ENCODE results near the gene HOXB9. TPM values are rescaled to one million over a fixed set of nuclear protein-coding genes. Genes with fewer than 3 reads are reported as not detected.

The HOXB9 gene
- total RNA-seq, 1 donor from 2014 or later: 0.11 TPM

DNA sequence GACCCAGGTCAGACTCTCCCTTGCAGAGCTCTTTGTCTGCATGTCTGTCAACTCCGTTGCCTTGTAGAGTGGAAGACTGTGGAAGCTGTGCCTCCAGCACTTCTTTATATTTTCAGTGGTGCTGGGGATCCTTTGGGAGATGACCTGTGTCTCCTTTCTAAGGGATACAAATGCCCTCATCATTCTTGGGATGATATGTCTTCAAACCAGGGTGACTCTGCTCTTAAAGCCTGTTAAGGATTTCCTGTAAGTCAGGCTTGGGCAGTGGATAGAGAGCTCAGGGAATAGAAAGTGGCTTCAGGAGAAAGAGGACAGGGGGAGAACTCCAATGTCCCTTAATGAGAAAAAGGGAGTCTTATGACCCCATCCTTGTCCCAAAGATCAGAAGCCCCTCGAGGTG, 37.6 kb downstream of the HOXB9 start:
- Histone ChIP-seq H3K36me3 (ENCODE audit: insufficient read depth, low read length) (no peaks in the 10 kb centered on the region), H3K9me3 (ENCODE audit: insufficient read depth, low read depth, low read length) (no peaks in the 10 kb centered on the region), H2AFZ (ENCODE audit: low read depth, low read length) (no peak overlapping the region), H3K4me1 (ENCODE audit: insufficient read depth, low read length) (peaks cover 14% of the 10 kb centered on the region), H4K20me1 (ENCODE audit: insufficient read depth, low read length) (no peaks in the 10 kb centered on the region), H3K27me3 (ENCODE audit: insufficient read depth, low read length) (peaks cover 71% of the 10 kb centered on the region), H3K4me3 (ENCODE audit: insufficient read depth, low read depth, low read length) (no peak overlapping the region), H3K79me2 (ENCODE audit: insufficient read depth, low read length) (peaks cover 25% of the 10 kb centered on the region), H3K9ac (ENCODE audit: low read length) (no peak overlapping the region), H3K4me2 (ENCODE audit: low read length) (no peak overlapping the region), H3K27ac (ENCODE audit: low read depth, low read length) (no peak overlapping the region)
- DNase-seq (ENCODE audit: low read depth) (no peak), FAIRE-seq (no peak)
- H3K4me1 Mint-ChIP-seq (ENCODE audit: low read depth, unreplicated experiment): peaks cover 3% of the 10 kb centered on the region
- H3K27ac Mint-ChIP-seq (ENCODE audit: unreplicated experiment): no peak overlapping the region
- no peak overlapping the region for H3K4me3 Mint-ChIP-seq (ENCODE audit: unreplicated experiment)
- no peak for TF ChIP-seq EZH2 (IDR thresholded peaks at IDR 0.05; ENCODE audit: insufficient read depth, low read length)
- TF ChIP-seq, protein P1, sequence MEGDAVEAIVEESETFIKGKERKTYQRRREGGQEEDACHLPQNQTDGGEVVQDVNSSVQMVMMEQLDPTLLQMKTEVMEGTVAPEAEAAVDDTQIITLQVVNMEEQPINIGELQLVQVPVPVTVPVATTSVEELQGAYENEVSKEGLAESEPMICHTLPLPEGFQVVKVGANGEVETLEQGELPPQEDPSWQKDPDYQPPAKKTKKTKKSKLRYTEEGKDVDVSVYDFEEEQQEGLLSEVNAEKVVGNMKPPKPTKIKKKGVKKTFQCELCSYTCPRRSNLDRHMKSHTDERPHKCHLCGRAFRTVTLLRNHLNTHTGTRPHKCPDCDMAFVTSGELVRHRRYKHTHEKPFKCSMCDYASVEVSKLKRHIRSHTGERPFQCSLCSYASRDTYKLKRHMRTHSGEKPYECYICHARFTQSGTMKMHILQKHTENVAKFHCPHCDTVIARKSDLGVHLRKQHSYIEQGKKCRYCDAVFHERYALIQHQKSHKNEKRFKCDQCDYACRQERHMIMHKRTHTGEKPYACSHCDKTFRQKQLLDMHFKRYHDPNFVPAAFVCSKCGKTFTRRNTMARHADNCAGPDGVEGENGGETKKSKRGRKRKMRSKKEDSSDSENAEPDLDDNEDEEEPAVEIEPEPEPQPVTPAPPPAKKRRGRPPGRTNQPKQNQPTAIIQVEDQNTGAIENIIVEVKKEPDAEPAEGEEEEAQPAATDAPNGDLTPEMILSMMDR (IDR thresholded peaks at IDR 0.05; ENCODE audit: insufficient read depth, low read depth, low read length): no peak
- peaks cover 22% of the 10 kb centered on the region for H3K9me3 Mint-ChIP-seq (ENCODE audit: unreplicated experiment)
- no peaks in the 10 kb centered on the region for H3K36me3 Mint-ChIP-seq (ENCODE audit: low read depth, unreplicated experiment)
- H3K27me3 Mint-ChIP-seq (ENCODE audit: low read depth, unreplicated experiment): peaks cover 95% of the 10 kb centered on the region

DNA sequence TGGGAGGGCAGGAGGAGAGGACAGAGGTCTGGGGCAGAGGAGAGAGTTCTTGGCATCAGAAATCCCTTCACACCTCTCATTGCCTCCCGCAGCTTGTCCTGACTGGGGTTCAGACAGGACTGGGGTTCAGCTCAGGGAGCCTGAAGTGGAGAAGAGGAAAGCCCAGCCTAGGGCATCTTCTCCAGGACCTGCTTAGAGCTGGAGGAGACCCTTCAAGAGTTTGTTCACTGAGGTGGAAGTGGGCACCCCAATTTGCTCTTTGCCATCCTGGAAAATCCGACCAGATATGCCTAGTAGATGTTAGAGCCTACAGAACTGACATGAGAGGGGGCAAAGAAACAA, 38.1 kb downstream of the HOXB9 start:
- no peaks in the 10 kb centered on the region for H3K9me3 ChIP-seq (ENCODE audit: insufficient read depth, low read depth, low read length)
- H2AFZ ChIP-seq (ENCODE audit: low read depth, low read length): no peak overlapping the region
- H3K27me3 ChIP-seq (ENCODE audit: insufficient read depth, low read length): peaks cover 74% of the 10 kb centered on the region
- Mint-ChIP-seq H3K27me3 (ENCODE audit: low read depth, unreplicated experiment) (peaks cover 95% of the 10 kb centered on the region), H3K4me3 (ENCODE audit: unreplicated experiment) (no peak overlapping the region), H3K36me3 (ENCODE audit: low read depth, unreplicated experiment) (no peaks in the 10 kb centered on the region), H3K27ac (ENCODE audit: unreplicated experiment) (no peak overlapping the region), H3K9me3 (ENCODE audit: unreplicated experiment) (peaks cover 22% of the 10 kb centered on the region), H3K4me1 (ENCODE audit: low read depth, unreplicated experiment) (peaks cover 3% of the 10 kb centered on the region)
- FAIRE-seq: no peak
- no peak overlapping the region for H3K27ac ChIP-seq (ENCODE audit: low read depth, low read length)
- no peak for DNase-seq (ENCODE audit: low read depth)
- H3K4me1 ChIP-seq (ENCODE audit: insufficient read depth, low read length): peaks cover 14% of the 10 kb centered on the region
- H3K79me2 ChIP-seq (ENCODE audit: insufficient read depth, low read length): peaks cover 27% of the 10 kb centered on the region
- no peaks in the 10 kb centered on the region for H4K20me1 ChIP-seq (ENCODE audit: insufficient read depth, low read length)
- no peak overlapping the region for H3K4me2 ChIP-seq (ENCODE audit: low read length)
- H3K36me3 ChIP-seq (ENCODE audit: insufficient read depth, low read length): no peaks in the 10 kb centered on the region
- no peak overlapping the region for H3K4me3 ChIP-seq (ENCODE audit: insufficient read depth, low read depth, low read length)
- peak; percentile 60 for TF ChIP-seq EZH2 (IDR thresholded peaks at IDR 0.05; ENCODE audit: insufficient read depth, low read length)
- TF ChIP-seq, protein P1 (IDR thresholded peaks at IDR 0.05; ENCODE audit: insufficient read depth, low read depth, low read length): no peak
- no peak overlapping the region for H3K9ac ChIP-seq (ENCODE audit: low read length)

DNA sequence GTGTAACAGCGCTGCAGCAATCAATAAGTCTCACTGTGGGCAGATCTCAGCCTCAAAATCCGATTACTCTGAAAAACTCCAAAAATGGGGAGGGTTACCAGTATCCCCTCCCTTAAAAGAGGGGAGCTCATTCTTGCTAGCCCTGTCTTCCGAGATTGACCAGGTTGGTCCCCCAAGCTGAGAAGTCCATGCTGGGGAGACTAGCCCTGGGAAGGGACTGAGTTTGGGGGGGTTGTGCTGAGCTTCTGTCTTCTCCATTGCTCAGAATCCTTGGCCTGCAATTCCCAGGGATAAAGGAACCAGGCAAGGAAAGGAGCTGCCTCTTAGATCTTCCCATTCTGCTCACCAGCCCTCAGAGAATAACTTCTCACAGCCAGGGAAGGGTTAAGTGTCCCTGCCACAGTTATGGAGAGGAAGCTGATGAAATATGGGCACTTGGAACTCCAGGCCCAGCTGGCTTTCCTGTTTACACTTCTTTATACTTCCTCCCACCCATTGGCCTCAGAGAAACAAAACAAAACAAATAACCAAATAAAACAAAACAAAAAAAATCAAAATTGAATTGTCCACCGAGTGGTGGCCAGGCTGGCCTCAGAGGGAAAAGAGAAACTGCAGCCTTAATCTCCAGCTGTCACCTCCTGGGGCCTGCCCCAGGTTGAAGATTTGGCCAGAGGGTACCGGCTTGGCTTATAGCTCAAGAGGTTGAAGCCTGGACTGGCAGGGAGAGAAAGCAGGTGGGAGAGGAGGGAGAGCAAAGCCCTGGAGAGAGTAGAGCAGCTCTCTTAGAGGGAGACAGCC, 38.7 kb downstream of the HOXB9 start:
- peaks cover 3% of the 10 kb centered on the region for H3K4me1 Mint-ChIP-seq (ENCODE audit: low read depth, unreplicated experiment)
- H3K27me3 ChIP-seq (ENCODE audit: insufficient read depth, low read length): peaks cover 74% of the 10 kb centered on the region
- H3K9me3 ChIP-seq (ENCODE audit: insufficient read depth, low read depth, low read length): no peaks in the 10 kb centered on the region
- no peak overlapping the region for H3K4me2 ChIP-seq (ENCODE audit: low read length)
- H3K4me3 ChIP-seq (ENCODE audit: insufficient read depth, low read depth, low read length): no peak overlapping the region
- H3K4me3 Mint-ChIP-seq (ENCODE audit: unreplicated experiment): no peak overlapping the region
- no peak for TF ChIP-seq EZH2 (IDR thresholded peaks at IDR 0.05; ENCODE audit: insufficient read depth, low read length)
- TF ChIP-seq, protein P1 (IDR thresholded peaks at IDR 0.05; ENCODE audit: insufficient read depth, low read depth, low read length): no peak
- H3K36me3 ChIP-seq (ENCODE audit: insufficient read depth, low read length): no peaks in the 10 kb centered on the region
- peaks cover 14% of the 10 kb centered on the region for H3K4me1 ChIP-seq (ENCODE audit: insufficient read depth, low read length)
- H3K27ac ChIP-seq (ENCODE audit: low read depth, low read length): no peak overlapping the region
- FAIRE-seq: no peak
- no peak overlapping the region for H2AFZ ChIP-seq (ENCODE audit: low read depth, low read length)
- H3K27ac Mint-ChIP-seq (ENCODE audit: unreplicated experiment): no peak overlapping the region
- no peak overlapping the region for H3K9ac ChIP-seq (ENCODE audit: low read length)
- H3K27me3 Mint-ChIP-seq (ENCODE audit: low read depth, unreplicated experiment): peaks cover 95% of the 10 kb centered on the region
- peaks cover 25% of the 10 kb centered on the region for H3K79me2 ChIP-seq (ENCODE audit: insufficient read depth, low read length)
- no peaks in the 10 kb centered on the region for H4K20me1 ChIP-seq (ENCODE audit: insufficient read depth, low read length)
- peaks cover 23% of the 10 kb centered on the region for H3K9me3 Mint-ChIP-seq (ENCODE audit: unreplicated experiment)
- no peaks in the 10 kb centered on the region for H3K36me3 Mint-ChIP-seq (ENCODE audit: low read depth, unreplicated experiment)
- no peak for DNase-seq (ENCODE audit: low read depth)

Measured in astrocyte (in vitro differentiated cells and primary cell).